GM12891 (cell line): ENCODE measurements around the gene SDC3.

Experiments used
- POLR2A ChIP-seq: IDR thresholded peaks from 2 replicates; pipeline ENCODE4 v1.6.1; 2011; ENCODE audit warnings: low read depth, low read length, control low read depth
- POU2F2 ChIP-seq: IDR thresholded peaks from 2 replicates; pipeline ENCODE4 v1.6.1; 2011; ENCODE audit warnings: low read depth, mild to moderate bottlenecking, control low read depth, low read length, moderate library complexity

DNA sequence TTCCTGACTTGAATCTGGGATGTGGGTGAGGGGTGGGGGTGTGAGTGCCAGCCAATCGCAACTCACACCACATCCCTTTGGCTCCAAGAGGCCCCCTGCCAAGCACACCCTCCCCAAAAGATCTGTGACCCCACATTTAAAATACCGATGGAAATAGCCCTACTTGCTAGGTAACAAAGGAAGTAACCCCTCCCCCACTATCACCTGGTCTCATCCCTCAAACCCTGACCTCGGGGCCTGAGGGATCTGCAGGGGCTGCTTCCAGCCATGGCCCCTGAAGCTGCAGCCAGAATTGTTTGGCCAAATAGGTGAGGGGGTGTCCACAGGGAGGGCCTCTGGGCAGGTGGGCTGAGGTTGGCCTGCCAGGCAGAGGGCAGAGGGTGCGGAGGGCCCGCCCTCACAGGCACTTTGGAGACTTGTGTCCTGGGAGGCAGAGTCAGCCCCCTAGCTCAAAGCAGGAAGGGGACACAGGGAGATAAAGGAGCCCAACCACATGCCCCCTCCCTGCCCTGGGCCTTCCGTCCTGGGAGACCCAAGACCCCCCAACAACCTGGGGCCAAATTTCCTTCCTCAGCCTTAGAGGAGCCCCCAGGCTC is 37.2 kb downstream of the SDC3 start:
- no peak for TF ChIP-seq POLR2A
- TF ChIP-seq POU2F2, result no peak
